GM18858 (cell line): Measurements from ENCODE around the gene BEST4.
"Not testable (repeated sequence)": the region's sequence is repeated elsewhere in the genome, so short reads cannot be mapped to it uniquely, and the experiment has no call there.

Experiments
- ATAC-seq: cut with Tn5 transposase; IDR thresholded peaks from one replicate; pipeline ENCODE4 v1.9.1; 2021; ENCODE audit not compliant: unreplicated experiment

BEST4 gene

DNA sequence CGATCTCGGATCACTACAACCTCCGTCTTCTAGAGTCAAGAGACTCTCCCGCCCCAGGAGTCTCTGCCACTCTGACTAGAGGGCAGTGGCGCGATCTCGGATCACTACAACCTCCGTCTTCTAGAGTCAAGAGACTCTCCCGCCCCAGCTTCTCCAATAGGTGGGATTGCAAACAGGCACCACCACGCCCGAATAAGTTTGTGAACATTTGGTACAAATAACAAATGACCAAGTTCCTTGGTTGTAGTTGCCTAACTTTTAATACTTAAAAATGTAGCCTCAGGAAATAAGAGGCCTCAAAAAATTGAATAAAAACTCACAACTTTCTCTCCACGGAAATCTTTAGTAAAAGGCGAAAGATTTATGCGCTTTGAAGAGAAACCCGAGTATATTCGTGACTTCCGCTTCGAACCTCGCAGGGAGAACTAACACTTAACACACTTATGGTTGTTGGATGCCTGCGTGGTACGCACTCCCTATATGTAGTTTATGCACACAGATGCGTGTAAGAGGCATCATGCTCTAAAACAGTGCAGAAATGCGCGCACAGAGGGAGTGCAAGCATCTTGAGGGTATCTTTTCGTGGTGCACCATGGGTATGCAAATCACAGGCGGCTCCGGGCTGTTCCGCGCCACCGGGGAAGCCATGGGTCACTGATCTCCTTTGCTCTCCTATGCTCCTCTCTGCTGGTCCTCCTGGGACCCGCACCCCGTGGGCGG is 31.8 kb upstream of the BEST4 start:
- peak; percentile 76 for ATAC-seq

DNA sequence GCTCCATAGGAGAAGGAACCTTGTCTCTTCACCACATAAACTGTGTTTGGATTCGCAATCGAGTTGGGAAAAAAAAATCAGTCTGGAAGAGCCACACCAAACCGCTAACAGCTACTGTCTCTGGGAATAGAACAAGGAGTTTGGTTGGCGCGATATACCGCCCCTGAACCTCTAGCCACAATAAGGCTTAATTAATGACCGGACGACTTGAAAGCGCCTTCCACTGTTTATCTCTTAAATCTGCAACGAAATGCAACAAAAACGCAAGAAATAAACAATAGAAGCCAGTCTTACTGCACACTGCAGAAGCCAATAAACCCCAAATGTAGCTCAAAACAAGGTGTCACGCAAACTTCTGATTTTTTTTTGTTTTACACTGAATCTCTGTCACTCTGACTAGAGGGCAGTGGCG is 31.2 kb upstream of the BEST4 start:
- ATAC-seq = peak; percentile 2

DNA sequence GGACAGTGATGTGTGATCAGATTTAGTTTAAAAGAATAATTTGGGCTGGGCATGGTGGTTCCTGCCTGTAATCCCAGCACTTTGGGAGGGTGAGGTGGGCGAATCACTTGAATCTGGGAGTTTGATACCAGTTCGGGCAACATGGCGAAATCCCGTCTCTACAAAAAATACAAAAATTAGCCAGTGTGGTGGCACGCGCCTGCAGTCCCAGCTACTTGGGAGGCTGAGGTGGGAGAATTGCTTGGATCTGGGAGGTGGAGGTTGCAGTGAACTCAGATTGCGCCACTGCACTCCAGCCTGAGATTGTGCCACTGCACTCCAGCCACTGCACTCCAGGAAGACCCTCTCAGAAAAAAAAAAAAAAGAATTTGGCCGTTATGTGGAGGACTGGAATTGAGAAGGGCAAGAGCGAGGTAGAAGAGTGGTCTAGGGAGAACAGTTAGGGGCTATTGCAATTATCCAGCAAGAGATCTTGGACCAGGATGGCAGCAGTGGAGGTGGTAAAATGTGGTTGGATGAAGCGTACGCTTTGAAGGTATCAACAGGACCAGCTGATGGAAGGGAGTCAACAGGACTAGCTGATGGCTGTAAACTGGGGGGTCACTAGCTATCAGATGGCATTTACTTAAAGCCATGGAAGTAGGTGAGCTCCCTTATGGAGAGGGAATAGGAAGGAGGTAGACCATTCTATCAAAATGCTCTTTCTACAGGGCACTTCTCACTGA is 30.0 kb upstream of the BEST4 start:
- ATAC-seq = no peak

DNA sequence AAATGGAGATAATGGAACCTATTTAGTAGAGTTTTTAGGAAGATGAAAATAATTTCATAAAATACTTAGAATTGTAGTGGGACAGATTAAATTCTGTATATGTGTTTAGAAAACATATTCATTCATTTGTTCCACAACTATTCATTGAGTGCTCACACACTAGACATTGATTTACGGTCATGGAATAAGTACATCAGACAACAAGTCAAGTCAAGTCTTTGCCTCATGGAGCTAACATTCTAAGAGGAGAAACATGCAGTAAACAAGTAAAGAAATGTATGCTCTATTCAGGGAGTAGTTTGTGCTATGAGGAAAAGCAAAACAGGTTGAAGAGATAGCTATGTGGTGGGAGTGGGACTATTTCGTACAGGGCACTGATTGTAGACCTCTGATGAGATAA is 29.3 kb upstream of the BEST4 start:
- no peak for ATAC-seq

DNA sequence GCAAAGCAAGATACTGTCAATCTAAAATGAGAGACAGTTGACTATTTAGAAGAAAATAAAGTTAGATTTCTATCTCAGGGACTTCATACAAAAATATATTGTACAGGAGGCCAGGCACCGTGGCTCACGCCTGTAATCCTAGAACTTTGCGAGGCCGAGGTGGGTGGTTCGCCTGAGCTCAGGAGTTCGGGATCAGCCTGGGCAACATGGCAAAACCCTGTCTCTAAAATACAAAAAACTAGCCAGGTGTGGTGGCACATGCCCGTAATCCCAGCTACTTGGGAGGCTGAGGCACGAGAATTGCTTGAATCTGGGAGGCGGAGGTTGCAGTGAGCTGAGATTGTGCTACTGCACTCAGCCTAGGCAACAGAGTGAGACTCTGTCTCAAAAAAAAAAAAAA is 28.0 kb upstream of the BEST4 start:
- ATAC-seq = not testable (repeated sequence)

DNA sequence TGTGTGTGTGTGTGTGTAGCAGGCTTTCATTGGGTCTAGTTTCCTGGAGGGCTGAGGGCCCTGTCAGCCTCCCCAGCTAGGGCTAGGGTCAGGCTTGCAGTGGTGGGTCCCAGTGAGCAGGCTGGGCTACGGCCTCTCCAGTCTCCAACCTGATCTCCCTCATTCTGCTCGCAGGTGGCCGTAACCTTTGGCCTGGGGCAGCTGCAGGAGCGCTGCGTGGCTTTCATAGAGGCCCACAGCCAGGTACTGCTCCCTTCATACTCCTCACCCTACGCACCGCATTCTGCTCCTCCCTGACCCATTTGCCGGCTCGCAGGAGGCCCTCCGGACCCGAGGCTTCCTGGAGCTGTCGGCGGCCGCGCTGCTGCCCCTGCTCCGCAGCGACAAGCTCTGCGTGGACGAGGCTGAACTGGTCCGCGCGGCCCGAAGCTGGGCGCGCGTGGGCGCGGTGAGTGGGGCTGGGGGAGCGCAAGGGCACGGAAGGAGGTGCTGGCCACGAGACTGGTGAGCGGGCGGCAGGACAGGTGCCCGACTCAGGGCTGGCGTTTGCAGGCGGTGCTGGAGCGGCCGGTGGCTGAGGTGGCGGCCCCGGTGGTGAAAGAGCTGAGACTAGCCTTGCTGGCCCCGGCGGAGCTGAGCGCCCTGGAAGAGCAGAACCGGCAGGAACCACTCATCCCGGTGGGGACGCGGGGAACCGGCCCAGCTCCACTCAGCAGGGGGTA is 25.0 kb upstream of the BEST4 start:
- ATAC-seq = no peak

DNA sequence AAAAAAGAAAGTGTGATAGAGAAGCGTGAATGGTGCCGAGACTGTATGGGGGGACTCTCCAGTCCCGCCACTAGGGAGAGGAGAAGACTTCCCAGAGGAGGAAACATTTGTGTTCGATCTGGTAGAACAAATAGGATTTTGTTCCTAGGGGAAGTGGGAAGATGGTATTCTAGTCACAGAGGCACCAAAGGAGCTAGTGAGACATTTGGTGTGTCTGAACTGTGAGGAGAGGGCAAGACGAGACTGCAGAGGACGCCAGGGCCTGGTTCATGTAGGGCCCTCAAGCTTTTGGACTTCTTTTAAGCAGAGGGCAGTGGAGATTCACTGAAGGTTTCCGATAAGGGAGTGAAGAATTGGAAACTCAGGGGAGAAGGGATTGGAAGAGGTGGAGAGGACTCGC is 23.3 kb upstream of the BEST4 start:
- no peak for ATAC-seq

DNA sequence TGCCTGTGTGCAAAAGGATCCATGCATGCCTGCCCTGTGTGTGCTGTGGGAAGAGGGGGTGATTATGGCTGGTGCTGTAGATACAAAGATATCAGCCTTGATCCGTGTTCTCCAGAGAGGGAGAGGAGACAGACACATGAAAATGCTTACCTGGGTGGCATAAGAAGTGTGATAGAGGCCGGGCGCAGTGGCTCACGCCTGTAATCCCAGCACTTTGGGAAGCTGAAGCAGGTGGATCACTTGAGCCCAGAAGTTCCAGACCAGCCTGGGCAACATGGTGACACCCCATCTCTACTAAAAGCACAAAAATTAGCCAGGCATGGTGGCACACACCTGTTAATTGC is 22.8 kb upstream of the BEST4 start:
- not testable (repeated sequence) for ATAC-seq

DNA sequence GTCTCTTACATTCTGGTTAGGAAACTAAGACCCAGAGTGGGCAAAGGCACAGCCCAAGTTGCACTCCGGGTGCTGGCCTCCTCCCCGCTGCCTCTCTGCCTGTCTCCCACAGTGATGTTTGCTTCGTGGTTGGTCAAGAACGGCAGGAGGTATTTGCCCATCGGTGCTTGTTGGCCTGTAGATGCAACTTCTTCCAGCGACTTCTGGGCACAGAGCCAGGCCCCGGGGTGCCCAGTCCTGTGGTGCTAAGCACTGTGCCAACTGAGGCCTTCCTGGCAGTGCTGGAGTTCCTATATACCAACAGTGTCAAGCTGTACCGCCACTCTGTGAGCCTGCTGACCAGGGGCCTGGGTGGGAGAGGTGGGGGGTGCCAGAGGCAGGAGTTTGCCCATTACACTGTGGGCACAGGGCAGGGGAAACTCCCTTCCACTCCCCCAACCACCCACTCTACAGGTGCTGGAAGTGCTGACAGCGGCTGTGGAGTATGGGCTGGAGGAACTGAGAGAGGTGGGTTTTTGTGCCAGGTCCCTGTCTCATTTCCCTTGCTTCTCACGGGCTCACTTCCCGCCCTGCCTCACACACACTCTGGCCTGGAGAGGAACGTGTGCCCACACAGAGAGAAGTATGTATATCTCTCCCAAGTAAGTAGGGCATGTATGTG is 22.3 kb upstream of the BEST4 start:
- no peak for ATAC-seq

DNA sequence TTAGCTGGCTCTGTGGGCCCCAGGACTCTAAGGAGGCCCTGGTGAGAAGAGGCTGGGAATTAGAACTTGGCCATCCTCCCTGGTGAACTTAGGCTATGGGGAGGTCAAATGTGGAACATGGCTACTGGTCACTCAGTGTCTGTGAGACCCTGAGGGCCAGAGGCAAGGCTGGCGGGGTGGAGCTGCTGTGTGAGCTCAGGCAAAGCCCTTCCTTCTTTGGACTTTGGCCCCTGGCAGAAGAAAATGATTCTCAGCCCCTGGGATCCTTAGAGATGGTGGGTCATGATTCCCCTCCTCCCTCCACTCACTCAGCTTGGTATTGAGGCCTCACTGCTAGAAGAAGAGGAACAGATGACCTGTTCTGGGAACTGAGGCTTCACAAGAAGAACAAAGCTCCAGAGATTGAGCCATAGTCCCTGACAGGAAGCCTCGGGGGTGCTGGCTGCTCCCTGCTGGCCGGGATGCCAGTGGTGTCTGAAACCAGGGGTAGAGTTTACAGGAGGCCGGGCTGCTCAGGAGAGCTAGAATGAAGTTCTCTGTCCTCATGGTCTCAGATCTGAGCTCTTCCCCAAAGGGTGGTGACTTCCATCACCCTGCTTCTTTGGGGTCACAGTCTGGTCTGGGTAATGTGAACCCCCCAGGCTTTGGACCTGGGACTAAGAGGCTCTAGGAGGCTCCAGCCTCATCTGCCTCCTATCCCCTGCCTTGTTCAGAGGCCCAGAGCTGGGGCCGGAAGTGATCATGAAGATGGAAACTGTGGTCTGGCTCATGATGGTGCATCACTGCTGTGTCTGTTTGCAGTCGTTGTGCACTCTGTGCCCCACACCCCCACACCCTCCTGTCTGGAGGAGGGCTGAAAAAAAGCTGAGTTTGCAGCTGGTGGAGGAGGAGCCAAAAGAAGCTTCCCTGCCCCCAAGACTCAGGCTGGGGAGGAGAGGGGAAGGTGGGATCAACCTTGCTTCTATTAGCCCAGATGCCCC is 21.3 kb upstream of the BEST4 start:
- ATAC-seq = peak; percentile 35

DNA sequence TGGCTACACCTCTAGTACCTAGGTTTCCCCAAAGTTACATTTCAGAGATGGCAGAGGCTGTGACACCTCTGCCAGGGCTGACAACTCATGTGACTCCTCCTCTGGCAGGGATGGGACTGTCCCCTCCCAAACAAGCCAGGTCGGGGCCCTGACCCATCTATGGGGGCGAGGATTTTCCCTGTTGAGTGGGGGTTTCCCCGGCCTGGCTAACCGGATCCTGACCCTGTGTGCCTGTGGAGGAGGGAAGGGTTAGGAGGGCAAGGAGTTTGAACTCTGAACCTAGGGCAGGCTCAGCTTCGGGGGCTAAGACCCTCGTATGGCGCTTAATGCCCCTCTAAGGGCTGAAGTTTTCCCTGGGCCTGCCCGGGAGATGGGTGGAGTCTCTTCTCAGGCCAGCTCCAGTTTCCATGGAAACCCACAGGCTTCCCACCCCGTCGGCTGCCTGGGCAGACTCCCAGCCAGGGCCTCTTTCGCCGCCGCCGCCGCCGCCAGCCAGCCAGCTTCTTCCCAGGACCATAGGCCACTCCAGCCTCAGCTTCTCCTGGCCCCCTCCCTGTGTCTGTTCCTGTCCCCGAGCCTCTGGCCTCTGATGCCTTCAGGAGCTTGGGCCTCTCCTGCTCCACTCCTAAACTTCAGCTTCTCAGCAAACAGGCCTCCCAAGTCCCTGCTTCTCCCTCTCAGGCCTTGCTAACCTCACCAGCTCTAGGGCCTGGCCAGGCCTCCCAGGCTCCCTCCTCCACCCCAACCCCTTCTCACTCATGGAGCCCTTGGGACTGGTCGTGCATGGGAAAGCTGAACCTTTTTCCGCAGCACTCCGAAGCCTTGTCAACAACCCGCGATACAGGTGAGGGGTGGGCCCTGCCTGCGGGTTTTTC is 20.3 kb upstream of the BEST4 start, which contains the start of gene BTBD19:
Gene BTBD19 (plus strand): TSS at position 461 of the 875 bp plus-strand sequence. CDS start 298 bp downstream, at position 759.
- no peak for ATAC-seq

DNA sequence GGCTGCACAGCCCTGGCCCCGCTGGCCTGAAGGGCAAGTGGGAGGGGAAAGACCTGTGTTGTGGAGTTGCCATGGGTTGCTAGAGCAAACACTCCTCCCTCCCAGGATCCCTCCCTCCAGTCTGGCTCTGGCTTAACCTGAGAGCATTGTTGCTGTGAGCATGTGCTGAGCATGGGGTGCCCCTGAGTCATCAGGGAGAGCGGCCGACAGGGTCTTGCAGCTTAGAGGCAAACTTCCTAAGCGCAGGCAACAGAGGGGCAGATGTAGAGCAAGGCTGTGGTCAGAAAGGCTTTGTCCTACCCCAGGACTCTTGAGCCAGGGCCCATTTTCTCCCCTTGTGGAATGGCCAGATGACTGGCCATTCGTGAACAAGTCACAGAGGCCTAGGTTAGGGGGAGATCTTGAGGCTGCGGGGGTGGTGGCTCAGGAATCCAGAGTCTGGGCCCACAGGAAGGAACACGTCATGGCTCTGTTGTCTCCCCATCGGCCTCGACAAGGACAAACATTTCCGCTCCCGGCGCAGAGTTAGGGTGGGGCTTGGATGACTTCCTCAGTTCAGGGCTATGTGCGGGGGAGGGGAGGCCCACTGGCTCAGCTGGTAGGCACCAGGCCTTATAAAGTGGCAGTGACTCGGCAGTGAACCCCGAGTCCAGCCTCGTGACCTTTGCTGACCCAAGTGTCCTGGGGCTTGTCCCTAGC is 19.5 kb upstream of the BEST4 start:
- ATAC-seq = no peak

DNA sequence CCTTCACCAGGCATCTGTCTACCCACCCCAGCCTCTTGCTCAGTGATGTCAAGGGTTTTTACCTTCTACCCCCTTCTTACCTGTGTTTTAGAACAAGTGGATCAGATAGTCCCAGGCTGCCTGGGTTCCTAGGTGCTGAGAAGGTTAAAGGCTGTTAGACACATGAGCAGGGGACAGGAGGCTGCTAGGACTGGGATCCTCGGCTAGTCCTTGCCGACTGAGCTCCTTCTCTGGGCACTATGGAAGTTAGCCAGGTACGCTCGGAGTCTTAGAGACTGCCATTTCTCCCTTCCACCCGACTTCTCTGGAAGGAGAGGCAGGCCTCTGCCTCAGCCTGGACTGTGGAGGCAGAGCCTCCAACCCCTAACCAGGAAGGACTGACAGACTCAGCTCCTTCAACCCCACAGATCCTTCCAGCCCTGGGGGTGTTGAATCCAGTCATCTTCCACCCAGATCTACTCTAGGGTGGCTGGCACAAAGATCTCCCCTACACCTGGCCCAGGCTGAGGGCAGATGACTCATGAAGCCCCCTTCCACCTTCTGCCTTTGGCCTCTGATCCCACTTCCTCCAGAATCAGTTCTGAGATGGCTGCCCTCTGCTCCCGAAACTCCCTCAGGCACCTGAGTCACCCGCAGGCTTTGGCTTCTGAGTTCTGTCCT is 18.9 kb upstream of the BEST4 start, which contains the start of gene DYNLT4:
Gene DYNLT4 (minus strand): TSS at position 648 of the 660 bp plus-strand sequence. CDS start 683 bp downstream, outside the sequence.
- ATAC-seq = no peak

DNA sequence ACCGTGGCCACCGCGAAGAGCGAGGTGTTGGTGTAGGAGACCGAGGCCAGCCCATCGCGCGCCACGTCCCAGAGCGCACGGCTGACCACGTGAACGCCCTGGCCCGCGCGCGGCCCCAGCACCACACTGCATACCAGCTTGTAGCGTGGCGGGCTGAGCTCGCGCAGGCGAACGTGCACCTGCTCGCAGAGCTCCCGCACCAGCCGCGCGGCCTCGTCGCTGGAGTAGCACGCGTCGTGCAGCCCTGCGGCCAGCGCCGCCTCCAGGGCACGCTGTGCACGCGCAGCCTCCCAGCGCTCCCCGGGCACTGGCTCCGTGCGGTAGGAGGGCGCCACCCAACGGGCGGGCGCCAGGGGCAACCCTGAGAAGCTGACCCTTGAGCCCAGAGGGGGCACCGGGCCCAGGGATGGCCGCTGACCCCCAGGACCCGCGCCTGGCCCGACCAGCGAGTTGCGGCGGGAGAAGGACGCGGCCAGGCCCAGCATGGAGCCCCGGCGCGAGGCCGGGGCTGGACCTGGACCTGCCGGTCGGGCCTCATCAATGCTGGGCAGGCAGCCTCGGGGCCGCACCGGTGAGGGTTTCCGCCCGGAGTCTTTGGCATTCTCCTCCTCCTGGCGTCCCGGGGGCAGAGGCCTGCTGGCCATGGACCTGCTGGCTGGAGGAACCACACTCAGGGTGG is 18.2 kb upstream of the BEST4 start:
- ATAC-seq = no peak

DNA sequence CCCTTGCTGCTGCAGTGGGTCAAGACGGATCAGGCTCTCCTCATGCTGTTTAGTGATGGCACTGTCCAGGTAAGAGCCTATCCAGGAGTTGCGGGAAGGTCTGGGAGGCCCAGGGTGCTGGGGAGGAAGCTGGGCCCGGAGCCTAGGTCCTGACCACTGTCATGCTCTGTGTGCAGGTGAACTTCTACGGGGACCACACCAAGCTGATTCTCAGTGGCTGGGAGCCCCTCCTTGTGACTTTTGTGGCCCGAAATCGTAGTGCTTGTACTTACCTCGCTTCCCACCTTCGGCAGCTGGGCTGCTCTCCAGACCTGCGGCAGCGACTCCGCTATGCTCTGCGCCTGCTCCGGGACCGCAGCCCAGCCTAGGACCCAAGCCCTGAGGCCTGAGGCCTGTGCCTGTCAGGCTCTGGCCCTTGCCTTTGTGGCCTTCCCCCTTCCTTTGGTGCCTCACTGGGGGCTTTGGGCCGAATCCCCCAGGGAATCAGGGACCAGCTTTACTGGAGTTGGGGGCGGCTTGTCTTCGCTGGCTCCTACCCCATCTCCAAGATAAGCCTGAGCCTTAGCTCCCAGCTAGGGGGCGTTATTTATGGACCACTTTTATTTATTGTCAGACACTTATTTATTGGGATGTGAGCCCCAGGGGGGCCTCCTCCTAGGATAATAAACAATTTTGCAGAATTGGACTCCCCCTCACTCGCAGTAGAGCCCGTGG is 17.5 kb upstream of the BEST4 start:
- ATAC-seq = no peak

DNA sequence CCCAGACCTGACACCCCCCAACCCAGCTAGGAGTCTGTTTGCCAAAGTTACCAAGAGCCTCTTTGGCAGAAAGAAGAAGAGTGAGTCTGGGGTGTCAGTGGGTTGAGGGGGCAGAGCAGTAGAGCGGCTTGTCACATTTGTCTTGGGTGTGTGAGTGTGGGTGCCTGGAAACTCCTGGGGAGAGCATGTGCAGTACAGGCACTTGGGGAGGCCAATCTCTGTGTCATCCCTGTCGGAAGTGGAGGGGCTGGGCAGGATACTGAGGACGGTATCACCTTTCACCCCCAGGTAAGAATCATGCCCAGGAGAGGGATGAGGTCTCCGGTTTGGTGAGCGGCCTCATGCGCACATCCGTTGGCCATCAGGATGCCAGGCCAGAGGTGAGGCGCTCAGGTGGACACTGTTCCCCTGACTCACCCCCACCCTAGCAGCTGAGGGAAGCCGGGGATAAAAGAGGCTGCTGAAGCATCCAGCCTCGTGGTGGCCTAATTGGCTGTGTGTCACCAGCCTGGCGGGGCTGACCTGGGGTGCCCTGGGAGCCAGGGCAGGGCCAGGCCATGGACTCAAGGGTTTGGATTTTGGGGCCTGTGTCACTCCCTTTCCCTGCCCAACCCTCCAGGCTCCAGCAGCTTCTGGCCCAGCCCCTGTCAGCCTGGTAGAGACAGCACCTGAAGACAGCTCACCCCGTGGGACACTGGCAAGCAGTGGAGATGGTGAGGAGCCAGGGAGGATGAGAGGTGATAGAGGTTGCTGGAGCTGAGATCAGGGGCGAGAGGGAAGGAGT is 15.5 kb upstream of the BEST4 start:
- no peak for ATAC-seq
